ENCODE results near the gene SLC4A8.

Gene SLC4A8

GRCh38 chr12:51432921-51433320 is 8.3 kb downstream of the SLC4A8 start:
- TF ChIP-seq NFIC (IDR thresholded peaks at IDR 0.05) (no peak), EGR1 (IDR thresholded peaks at IDR 0.05) (no peak), FOXM1 (IDR thresholded peaks at IDR 0.05; ENCODE audit: borderline replicate concordance, low read depth) (no peak), ZBTB7A (IDR thresholded peaks at IDR 0.05; ENCODE audit: low read depth) (no peak), CEBPB (IDR thresholded peaks at IDR 0.05) (no peak), YY1 (IDR thresholded peaks at IDR 0.05; ENCODE audit: low read depth) (no peak), REST (IDR thresholded peaks at IDR 0.05; ENCODE audit: low read depth) (no peak), TAF1 (IDR thresholded peaks at IDR 0.05; ENCODE audit: low read depth) (no peak), TEAD4 (IDR thresholded peaks at IDR 0.05) (no peak)

GRCh38 chr12:51434305-51434704 is 9.7 kb downstream of the SLC4A8 start:
- no peak for TF ChIP-seq ZBTB7A (IDR thresholded peaks at IDR 0.05; ENCODE audit: low read depth)
- TF ChIP-seq CREB1 (IDR thresholded peaks at IDR 0.05; ENCODE audit: low read depth) = no peak
- TF ChIP-seq MAX (IDR thresholded peaks at IDR 0.05) = no peak

GRCh38 chr12:51437431-51437830 is 12.8 kb downstream of the SLC4A8 start:
- TF ChIP-seq NFIC (IDR thresholded peaks at IDR 0.05) (no peak), YY1 (IDR thresholded peaks at IDR 0.05; ENCODE audit: low read depth) (no peak), REST (IDR thresholded peaks at IDR 0.05; ENCODE audit: low read depth) (no peak)

DNA sequence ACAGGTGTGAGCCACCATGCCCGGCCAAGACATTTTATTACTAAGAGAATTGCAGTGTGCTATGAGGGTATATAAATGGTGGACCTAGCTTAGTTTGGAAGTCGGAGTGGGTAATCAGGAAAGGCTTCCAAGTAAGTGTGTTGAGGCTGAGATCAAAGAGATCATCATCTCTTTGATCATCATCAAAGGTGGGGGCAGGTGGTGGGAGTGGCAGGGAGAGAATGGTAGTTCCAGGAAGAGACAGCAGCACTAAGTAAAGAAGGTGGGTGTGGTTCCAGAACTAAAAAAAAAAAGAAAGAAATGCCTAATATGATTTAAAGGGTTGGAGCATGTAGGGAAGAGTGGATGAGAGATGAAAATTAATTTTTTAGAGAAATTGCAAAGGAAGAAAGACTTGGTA is 14.7 kb downstream of the SLC4A8 start:
- TF ChIP-seq USF1 (IDR thresholded peaks at IDR 0.05) (no peak), CEBPB (IDR thresholded peaks at IDR 0.05) (no peak), EGR1 (IDR thresholded peaks at IDR 0.05) (no peak), NFIC (IDR thresholded peaks at IDR 0.05) (no peak), TAF1 (IDR thresholded peaks at IDR 0.05; ENCODE audit: low read depth) (no peak), MAX (IDR thresholded peaks at IDR 0.05) (no peak)

- no peak for TF ChIP-seq TCF12 (IDR thresholded peaks at IDR 0.05; ENCODE audit: low read depth)
- TF ChIP-seq YY1 (IDR thresholded peaks at IDR 0.05; ENCODE audit: low read depth) = no peak
- no peak for TF ChIP-seq TEAD4 (IDR thresholded peaks at IDR 0.05)
- no peak for TF ChIP-seq CEBPB (IDR thresholded peaks at IDR 0.05)
- no peak for TF ChIP-seq MAX (IDR thresholded peaks at IDR 0.05)
- TF ChIP-seq REST (IDR thresholded peaks at IDR 0.05; ENCODE audit: low read depth) = no peak
- TF ChIP-seq TAF1 (IDR thresholded peaks at IDR 0.05; ENCODE audit: low read depth) = no peak
- TF ChIP-seq EP300 (IDR thresholded peaks at IDR 0.05; ENCODE audit: borderline replicate concordance) = no peak
These were observed 17.0 kb downstream of the SLC4A8 start for GRCh38 chr12:51441583-51441982.

- TF ChIP-seq ZBTB7A (IDR thresholded peaks at IDR 0.05; ENCODE audit: low read depth) (no peak), RAD21 (IDR thresholded peaks at IDR 0.05; ENCODE audit: low read depth) (no peak), FOXM1 (IDR thresholded peaks at IDR 0.05; ENCODE audit: borderline replicate concordance, low read depth) (no peak), YY1 (IDR thresholded peaks at IDR 0.05; ENCODE audit: low read depth) (no peak), USF1 (IDR thresholded peaks at IDR 0.05) (no peak), NFIC (IDR thresholded peaks at IDR 0.05) (no peak), REST (IDR thresholded peaks at IDR 0.05; ENCODE audit: low read depth) (no peak), CREB1 (IDR thresholded peaks at IDR 0.05; ENCODE audit: low read depth) (no peak), EGR1 (IDR thresholded peaks at IDR 0.05) (no peak), MAX (IDR thresholded peaks at IDR 0.05) (no peak), TAF1 (IDR thresholded peaks at IDR 0.05; ENCODE audit: low read depth) (no peak)
These were observed 17.7 kb downstream of the SLC4A8 start for GRCh38 chr12:51442324-51442723.
